ENCODE data around the gene NR1H4.
A peak's percentile ranks its signal among the peaks of the same experiment; 100 is the strongest.
"Not testable (repeated sequence)": the region's sequence is repeated elsewhere in the genome, so short reads cannot be mapped to it uniquely, and the experiment has no call there.

Gene NR1H4

GRCh38 chr12:100584256-100584655 lies 110.6 kb downstream of the NR1H4 start:
- H3K27ac ChIP-seq = no peak overlapping the region
- no peak for TF ChIP-seq CTCF (conservative IDR thresholded peaks at IDR 0.05)

GRCh38 chr12:100591979-100592378 lies 118.3 kb downstream of the NR1H4 start:
- no peak for TF ChIP-seq CTCF (conservative IDR thresholded peaks at IDR 0.05)
- H3K27ac ChIP-seq = no peak overlapping the region

GRCh38 chr12:100593490-100593889 lies 119.8 kb downstream of the NR1H4 start:
- H3K27ac ChIP-seq = peak overlapping the region; percentile 11; the same call in 1 of the 2 replicates
- no peak for TF ChIP-seq CTCF (conservative IDR thresholded peaks at IDR 0.05)

- TF ChIP-seq CTCF (conservative IDR thresholded peaks at IDR 0.05) = no peak
These were observed 128.0 kb downstream of the NR1H4 start for GRCh38 chr12:100601626-100602025.

GRCh38 chr12:100602997-100603396 lies 129.3 kb downstream of the NR1H4 start:
- not testable (repeated sequence) for H3K27ac ChIP-seq

More at GRCh38 chr12:100601626-100602025, 128.0 kb downstream of the NR1H4 start:
- peak overlapping the region; percentile 20 for H3K27ac ChIP-seq

- H3K27ac ChIP-seq = no peak overlapping the region
- TF ChIP-seq CTCF (conservative IDR thresholded peaks at IDR 0.05) = no peak
These were observed 135.1 kb downstream of the NR1H4 start for GRCh38 chr12:100608776-100609175.

GRCh38 chr12:100610666-100611430 lies 137.2 kb downstream of the NR1H4 start:
- no peak overlapping the region for H3K27ac ChIP-seq

More at GRCh38 chr12:100610666-100611430, 137.2 kb downstream of the NR1H4 start:
- TF ChIP-seq CTCF (conservative IDR thresholded peaks at IDR 0.05) = no peak

Measured in VCaP (cell line).